MG63 (cell line): ENCODE measurements around the gene NANOS3. TPM values are rescaled to one million over a fixed set of nuclear protein-coding genes. Genes with fewer than 3 reads are reported as not detected.

Source experiments
- DNase-seq: peaks from one replicate; pipeline ENCODE4 v3.0.0-alpha.2; 2020
- H3K27me3 ChIP-seq: fragments of 250-450 bp; sonication (Bioruptor Pico); 2 replicates; pipeline ENCODE4 v1.5.1; 2020; ENCODE audit warnings: mild to moderate bottlenecking, moderate library complexity
- H3K36me3 ChIP-seq: fragments of 250-450 bp; sonication (Bioruptor Pico); 2 replicates; pipeline ENCODE4 v1.5.1; 2020; ENCODE audit warnings: mild to moderate bottlenecking, moderate library complexity
- H3K4me3 ChIP-seq: fragments of 250-450 bp; sonication (Bioruptor Pico); 2 replicates; pipeline ENCODE4 v1.5.1; 2020; ENCODE audit warnings: mild to moderate bottlenecking, moderate library complexity
- H3K9me3 ChIP-seq: fragments of 250-450 bp; sonication (Bioruptor Pico); 2 replicates; pipeline ENCODE4 v1.5.1; 2020; ENCODE audit warnings: mild to moderate bottlenecking, moderate library complexity
- total RNA-seq: library from RNA; depleted of rRNA; stranded (reverse); fragments of >200 nt; shearing (Covaris generic); gene quantifications from 2 replicates; pipeline ENCODE4 v1.2.3, GENCODE V29; 2014; ENCODE audit warnings: low replicate concordance; rRNA removed

The NANOS3 gene
- total RNA-seq, result not detected in 2 replicates

DNA sequence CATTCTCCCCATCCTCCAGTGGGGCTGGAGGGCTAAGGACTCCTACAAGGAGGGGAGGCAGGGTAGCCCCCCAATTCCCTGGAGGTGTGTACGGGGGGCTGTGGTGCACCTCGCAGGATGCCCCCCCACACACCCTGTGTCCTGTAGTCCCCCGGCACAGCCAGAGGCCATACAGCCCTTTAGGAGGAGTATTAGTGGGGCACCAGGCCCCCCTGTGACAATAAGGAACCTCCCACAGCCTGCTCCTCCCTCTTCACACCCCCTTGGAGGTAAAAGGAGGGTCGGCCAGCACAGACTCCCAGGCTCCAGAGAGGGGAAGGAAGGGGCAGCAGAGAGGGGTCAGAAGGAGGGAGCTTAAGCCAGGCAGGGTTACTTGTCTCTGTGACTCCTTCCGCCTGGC is at the start of gene NANOS3:
Gene NANOS3 (plus strand): TSS at position 301 of the 400 bp plus-strand sequence. CDS start 115 bp downstream, outside the sequence.
- Histone ChIP-seq H3K4me3 (no peak within 1 kb of the TSS), H3K36me3 (no peaks in the 10 kb centered on the region)
- DNase-seq, result no peak

GRCh38 chr19:13827656-13828055 is 49.3 kb upstream of the NANOS3 start:
- H3K36me3 ChIP-seq, result peaks cover 73% of the 10 kb centered on the region

More for the DNA sequence above, at the start of gene NANOS3:
- Histone ChIP-seq H3K9me3 (no peaks in the 10 kb centered on the region), H3K27me3 (no peaks in the 10 kb centered on the region)

DNA sequence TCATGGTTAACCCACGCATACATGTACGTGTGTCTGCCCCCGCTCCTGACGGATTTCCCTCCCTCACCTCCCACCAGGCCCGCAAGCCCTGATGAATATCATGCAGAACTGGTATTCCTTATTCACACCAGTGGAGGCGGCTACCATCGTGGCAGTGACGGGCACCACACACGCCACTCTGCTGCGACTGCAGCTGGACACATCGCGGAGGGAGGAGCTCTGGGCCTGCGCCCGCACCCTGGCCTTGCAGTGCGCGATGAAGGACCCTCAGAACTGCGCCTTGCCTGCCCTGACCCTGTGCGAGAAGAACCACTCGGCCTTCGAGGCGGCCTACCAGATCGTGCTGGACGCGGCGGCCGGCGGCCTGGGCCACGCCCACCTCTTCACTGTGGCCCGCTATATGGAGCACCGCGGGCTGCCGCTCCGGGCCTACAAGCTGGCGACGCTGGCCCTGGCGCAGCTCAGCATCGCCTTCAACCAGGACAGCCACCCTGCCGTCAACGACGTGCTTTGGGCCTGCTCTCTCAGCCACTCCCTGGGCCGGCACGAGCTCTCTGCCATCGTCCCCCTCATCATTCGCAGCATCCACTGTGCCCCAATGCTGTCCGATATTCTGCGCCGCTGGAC is 46.7 kb upstream of the NANOS3 start:
- Histone ChIP-seq H3K9me3 (no peaks in the 10 kb centered on the region), H3K36me3 (peaks cover 78% of the 10 kb centered on the region), H3K4me3 (no peak overlapping the region), H3K27me3 (no peaks in the 10 kb centered on the region)
- no peak for DNase-seq

More at GRCh38 chr19:13827656-13828055, 49.3 kb upstream of the NANOS3 start:
- no peak for DNase-seq
- no peak overlapping the region for H3K4me3 ChIP-seq
- H3K27me3 ChIP-seq, result no peaks in the 10 kb centered on the region
- peaks cover 5% of the 10 kb centered on the region; the same call in 1 of the 2 replicates for H3K9me3 ChIP-seq

DNA sequence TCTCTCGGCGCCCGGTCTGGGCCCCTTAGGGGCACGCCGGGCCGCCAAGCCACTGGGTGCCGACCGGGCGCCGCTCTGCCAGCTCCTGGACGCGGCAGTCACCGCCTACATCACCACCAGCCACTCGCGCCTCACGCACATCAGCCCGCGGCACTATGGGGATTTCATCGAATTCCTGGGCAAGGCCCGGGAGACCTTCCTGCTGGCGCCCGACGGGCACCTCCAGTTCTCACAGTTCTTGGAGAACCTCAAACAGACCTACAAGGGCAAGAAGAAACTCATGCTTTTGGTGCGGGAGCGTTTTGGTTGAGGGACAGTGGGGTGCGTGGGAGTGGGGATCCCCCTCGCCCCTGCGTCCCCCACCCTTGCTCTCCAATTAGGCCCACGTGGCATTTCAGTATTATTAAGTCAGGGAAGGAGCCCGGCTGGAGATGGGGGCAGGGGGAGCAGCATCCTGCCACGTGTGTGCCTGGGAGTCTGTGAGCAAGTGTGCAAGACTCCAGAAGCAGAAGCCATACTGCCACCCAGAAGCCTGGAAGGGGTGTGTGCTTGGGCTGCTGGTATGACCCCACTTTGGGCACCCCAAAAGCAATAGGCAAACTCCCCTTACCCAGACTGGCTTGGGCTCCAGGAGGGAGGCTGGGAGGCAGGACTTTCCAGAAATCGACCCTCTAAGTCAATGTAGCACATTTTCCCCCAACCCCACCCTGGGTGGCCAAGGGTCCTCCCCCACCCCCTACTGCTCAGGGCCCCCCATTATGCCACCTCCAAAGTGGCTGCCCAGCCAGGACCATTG is 46.0 kb upstream of the NANOS3 start:
- peak; percentile 50 for DNase-seq
- no peaks in the 10 kb centered on the region for H3K9me3 ChIP-seq
- no peak overlapping the region for H3K4me3 ChIP-seq
- no peaks in the 10 kb centered on the region for H3K27me3 ChIP-seq
- peaks cover 78% of the 10 kb centered on the region for H3K36me3 ChIP-seq

DNA sequence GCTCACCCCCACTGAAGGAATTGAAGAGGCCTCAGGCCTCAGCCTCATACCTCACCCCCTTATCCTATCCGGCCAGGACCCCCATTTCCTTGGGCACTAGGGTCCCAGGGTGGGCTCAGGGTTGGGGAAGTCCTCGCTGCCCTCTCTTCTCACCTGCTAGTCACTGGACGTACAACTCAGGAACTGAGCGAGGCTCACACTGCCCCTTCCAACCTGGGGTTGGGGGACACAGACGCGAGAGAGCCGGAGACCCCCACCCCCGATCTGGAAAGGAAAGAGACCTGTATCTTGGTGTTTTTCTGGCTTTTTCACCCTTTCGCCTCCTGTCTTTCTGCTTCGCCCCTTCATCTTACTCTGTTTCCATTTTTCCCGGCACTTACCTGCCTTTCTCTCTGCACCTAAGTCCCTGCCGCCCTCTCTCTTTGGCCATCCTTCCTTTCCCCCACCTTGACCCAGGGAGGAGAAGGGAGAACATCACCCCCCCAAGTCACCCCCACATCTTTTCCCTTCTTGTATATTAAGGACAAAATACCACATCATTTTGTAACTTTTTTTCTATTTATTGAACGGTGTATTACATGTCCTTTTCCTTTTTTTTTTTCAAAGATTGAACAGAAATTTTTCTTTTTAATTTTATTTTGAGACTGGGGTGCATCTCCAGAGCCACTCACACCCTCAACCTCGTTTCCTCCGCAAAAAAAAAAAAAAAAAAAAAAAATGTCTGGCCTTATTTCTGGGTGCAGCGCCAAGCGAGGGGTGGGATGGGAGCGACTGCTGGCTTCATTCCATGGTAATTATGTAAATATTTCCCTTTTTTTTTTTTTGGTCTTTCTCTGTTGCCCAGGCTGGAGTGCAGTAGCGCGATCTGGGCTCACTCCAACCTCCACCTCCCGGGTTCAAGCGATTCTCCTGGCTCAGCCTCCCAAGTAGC is 45.1 kb upstream of the NANOS3 start:
- Histone ChIP-seq H3K27me3 (no peaks in the 10 kb centered on the region), H3K9me3 (no peaks in the 10 kb centered on the region), H3K4me3 (no peak overlapping the region), H3K36me3 (peaks cover 78% of the 10 kb centered on the region)
- peak; percentile 23 for DNase-seq

GRCh38 chr19:13833330-13834243 is 43.3 kb upstream of the NANOS3 start:
- peak; percentile 99 for DNase-seq
- Histone ChIP-seq H3K36me3 (peaks cover 82% of the 10 kb centered on the region), H3K4me3 (no peak overlapping the region), H3K27me3 (no peaks in the 10 kb centered on the region), H3K9me3 (no peaks in the 10 kb centered on the region)

GRCh38 chr19:13834244-13835069 is 42.5 kb upstream of the NANOS3 start:
- Histone ChIP-seq H3K9me3 (no peaks in the 10 kb centered on the region), H3K36me3 (peaks cover 90% of the 10 kb centered on the region), H3K27me3 (no peaks in the 10 kb centered on the region), H3K4me3 (no peak overlapping the region)
- peak; percentile 75 for DNase-seq

DNA sequence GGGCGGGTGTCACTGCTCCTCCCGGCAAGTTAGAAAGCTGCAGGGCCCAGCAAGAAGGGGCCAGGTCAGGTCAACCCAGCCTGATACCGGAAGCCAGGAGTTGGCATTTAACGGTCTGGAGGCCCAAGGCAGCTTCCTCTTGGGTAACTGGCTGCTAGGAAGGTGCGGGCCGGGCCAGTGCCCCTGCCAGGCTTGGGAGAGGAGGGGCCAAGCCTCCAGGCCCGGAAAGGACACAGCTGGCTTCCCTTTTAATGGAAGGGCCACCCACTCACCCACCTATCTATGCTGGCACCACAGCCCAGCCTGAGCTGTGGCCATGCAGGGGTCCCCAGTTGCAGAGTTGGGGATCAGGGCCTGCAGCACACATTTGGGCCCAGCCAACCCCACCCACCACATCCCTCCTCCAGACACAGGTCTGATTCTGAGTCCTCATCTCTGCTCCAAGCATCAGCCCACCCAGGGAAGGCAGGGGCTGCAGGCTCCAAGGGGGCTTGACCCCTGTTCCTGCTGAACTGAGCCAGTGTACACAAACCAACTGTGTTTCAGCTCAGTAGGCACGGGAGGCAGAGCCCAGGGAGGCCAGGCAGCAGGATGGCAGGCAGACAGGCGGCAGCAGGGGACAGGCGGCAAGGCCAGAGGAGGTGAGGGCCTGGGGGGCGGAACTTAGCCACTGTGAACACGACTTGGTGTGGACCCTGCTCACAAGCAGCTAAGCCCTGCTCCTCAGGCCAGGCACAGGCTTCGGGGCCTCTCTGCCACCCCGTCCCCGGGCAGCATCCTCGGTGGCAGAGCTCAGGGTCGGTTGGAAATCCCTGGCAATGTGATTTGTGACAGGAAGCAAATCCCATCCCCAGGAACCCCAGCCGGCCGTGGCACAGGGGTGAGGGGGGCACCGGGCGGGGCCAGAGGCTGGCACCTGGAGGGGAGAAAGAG is 40.9 kb upstream of the NANOS3 start:
- DNase-seq, result peak; percentile 60

DNA sequence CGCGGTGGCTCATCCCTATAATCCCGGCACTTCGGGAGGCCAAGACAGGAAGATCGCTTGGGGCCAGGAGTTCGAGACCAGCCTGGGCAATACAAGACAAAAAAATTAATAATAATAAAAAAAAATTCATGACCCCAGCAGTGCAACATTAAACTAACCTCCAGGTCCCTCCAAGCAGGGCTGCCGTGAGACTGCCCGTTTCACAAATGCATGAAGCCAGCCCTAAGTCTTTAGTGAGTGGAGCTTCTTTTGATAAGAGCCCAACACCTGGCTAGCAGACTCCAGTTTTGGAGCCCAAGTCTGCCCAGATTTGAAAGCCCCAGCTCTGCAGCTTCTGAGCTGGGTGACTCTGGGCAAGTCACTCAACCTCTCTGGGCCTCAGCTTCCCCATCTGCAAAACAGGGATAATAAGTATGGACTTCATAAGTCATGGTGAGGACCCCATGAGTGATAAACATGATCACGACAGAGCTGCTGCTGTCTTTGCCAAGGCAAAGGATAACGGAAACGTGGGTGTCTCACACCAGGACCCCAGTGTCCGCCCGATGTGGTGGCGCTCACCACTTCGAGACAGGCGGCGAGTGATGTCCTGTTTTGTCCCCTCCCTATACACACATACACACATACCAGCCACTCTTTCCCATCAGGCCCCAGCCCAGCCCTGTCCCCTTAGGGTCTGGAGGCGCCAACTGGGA is 38.4 kb upstream of the NANOS3 start:
- H3K27me3 ChIP-seq, result no peaks in the 10 kb centered on the region
- no peak for DNase-seq
- H3K4me3 ChIP-seq, result peak overlapping the region; percentile 94
- peaks cover 87% of the 10 kb centered on the region for H3K36me3 ChIP-seq
- no peaks in the 10 kb centered on the region for H3K9me3 ChIP-seq

More for the DNA sequence above, 40.9 kb upstream of the NANOS3 start:
- H3K36me3 ChIP-seq, result peaks cover 93% of the 10 kb centered on the region
- H3K4me3 ChIP-seq, result no peak overlapping the region; the same call in 1 of the 2 replicates
- H3K9me3 ChIP-seq, result no peaks in the 10 kb centered on the region
- H3K27me3 ChIP-seq, result no peaks in the 10 kb centered on the region

- Histone ChIP-seq H3K27me3 (no peaks in the 10 kb centered on the region), H3K4me3 (peak overlapping the region; percentile 94), H3K36me3 (peaks cover 80% of the 10 kb centered on the region), H3K9me3 (no peaks in the 10 kb centered on the region)
- peak; percentile 99 for DNase-seq
Observed at GRCh38 chr19:13839130-13839937, 37.6 kb upstream of the NANOS3 start.

DNA sequence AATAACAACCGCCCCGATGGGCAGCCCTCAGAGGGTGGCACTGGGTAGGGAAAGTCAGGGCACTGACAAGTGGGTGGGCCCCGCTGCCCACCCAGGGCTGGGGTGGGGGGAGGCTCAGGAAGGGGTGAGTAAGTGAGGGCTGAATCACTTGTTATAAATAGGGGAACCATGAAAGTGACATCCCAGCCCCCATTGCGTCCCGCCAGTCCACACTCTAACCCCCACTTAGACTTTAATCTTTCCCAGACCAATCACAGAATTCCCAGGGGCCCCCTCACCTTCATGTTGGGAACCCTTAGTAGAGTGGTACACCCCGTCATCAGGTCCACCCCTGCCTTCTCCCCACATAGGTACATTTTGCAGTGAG is 37.0 kb upstream of the NANOS3 start:
- H3K36me3 ChIP-seq, result peaks cover 74% of the 10 kb centered on the region
- no peaks in the 10 kb centered on the region for H3K9me3 ChIP-seq
- H3K27me3 ChIP-seq, result no peaks in the 10 kb centered on the region
- no peak for DNase-seq
- H3K4me3 ChIP-seq, result peak overlapping the region; percentile 94

DNA sequence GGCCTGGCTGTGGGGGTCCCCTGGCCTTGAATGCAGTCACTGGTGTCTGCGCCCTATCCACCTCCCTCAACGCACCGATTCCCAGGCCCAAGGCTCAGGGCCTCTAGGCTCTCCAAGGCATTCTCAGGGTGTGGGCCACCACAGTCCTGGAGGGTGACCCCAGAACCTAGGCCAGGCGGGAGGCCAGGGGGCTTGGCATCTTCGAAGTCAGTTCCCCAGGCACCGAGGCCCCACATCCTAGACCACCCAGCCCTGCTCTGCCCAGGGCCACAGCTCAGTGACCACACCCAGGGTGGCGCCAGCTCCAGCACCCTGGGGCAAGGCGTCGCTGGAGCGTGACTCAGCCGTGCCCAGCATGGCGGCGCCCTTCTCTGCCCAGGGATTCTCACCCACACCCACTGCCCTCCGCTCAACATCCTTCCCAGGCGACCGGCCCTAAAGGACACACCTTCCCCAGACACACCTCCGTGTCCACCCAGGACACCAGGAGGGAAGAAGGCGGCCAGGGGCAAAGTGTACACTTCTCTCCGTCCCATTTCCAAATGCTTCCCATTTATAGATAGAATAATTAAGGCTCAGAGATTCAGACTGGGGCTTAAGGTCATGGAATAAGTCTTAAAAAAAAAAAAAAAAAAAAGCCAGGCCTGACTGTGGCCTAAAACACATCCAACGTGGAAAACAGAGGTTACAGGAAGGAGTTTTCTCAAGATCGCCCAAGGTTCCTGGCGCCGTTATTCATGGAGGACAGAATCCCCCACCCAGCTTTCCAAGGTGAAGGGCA is 36.4 kb upstream of the NANOS3 start:
- Histone ChIP-seq H3K9me3 (no peaks in the 10 kb centered on the region), H3K36me3 (peaks cover 68% of the 10 kb centered on the region), H3K27me3 (no peaks in the 10 kb centered on the region), H3K4me3 (peak overlapping the region; percentile 94)
- DNase-seq, result peak; percentile 98
